ENCODE data around the gene ZNF662. TPM values are rescaled to one million over a fixed set of nuclear protein-coding genes. Genes with fewer than 3 reads are reported as not detected.

Gene ZNF662
- total and polyA plus RNA-seq, 2 donors (not counting 1 experiment from before 2014, with no cell fraction given), result 1.2 to 5.6 TPM

- H2AFZ ChIP-seq (ENCODE audit: low read length), result no peak overlapping the region
- no peak for DNase-seq (ENCODE audit: low read depth in 2 of 2)
- no peak overlapping the region for H3K9ac ChIP-seq (ENCODE audit: insufficient read depth, low read length)
- H3K27ac ChIP-seq (ENCODE audit: insufficient read depth, low read length), result no peak overlapping the region
- H4K20me1 ChIP-seq (ENCODE audit: control insufficient read depth, extremely low read depth, insufficient read depth, low read length), result no peaks in the 10 kb centered on the region
- H3K4me2 ChIP-seq (ENCODE audit: extremely low read depth, insufficient read depth, low read length), result no peak overlapping the region
- H3K4me3 ChIP-seq (replicated peaks in 1 of 4; ENCODE audit: control extremely low read depth in 1 of 4, insufficient read depth in 1 of 4, low read depth in 3 of 4, low read length in 4 of 4), result no peak overlapping the region
- H3K9me3 ChIP-seq (ENCODE audit: control insufficient read depth, insufficient read depth, low read depth, low read length), result no peaks in the 10 kb centered on the region
- no peaks in the 10 kb centered on the region for H3K79me2 ChIP-seq (ENCODE audit: control insufficient read depth, insufficient read depth, low read length)
- no peaks in the 10 kb centered on the region for H3K4me1 ChIP-seq (ENCODE audit: control insufficient read depth, extremely low read depth, insufficient read depth, low read length)
- no peaks in the 10 kb centered on the region for H3K36me3 ChIP-seq (ENCODE audit: control insufficient read depth, insufficient read depth, low read length)
- no peak for TF ChIP-seq CTCF (conservative IDR thresholded peaks at IDR 0.05 in 1 of 2, IDR thresholded peaks at IDR 0.05 in 1 of 2; ENCODE audit: low read depth in 1 of 2, low read length in 2 of 2)
- H3K27me3 ChIP-seq (ENCODE audit: control insufficient read depth, insufficient read depth, low read length), result peaks cover 6% of the 10 kb centered on the region
These were observed 28.8 kb upstream of the ZNF662 start for GRCh38 chr3:42876940-42877720.

DNA sequence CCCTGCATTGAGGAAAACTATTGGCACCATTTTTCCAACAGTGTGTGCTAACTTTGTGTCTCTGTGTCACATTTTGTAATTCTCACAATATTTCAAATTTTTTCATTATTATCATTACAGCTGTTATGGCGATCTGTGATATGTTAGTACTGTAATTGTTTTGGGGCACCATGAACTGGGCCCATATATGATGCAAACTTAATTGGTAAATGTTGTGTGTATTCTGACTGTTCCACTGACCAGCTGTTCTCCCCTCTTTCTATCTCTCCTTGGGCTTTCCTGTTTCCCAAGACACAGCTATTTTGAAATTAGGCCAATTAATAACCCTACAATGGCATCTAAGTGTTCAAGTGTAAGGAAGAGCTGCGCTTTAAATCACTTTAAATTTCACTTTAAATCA, 28.1 kb upstream of the ZNF662 start:
- Histone ChIP-seq H4K20me1 (ENCODE audit: control insufficient read depth, extremely low read depth, insufficient read depth, low read length) (no peaks in the 10 kb centered on the region), H3K27me3 (ENCODE audit: control insufficient read depth, insufficient read depth, low read length) (peaks cover 5% of the 10 kb centered on the region), H3K36me3 (ENCODE audit: control insufficient read depth, insufficient read depth, low read length) (no peaks in the 10 kb centered on the region), H3K4me2 (ENCODE audit: extremely low read depth, insufficient read depth, low read length) (no peak overlapping the region), H3K4me3 (replicated peaks in 1 of 4; ENCODE audit: control extremely low read depth in 1 of 4, insufficient read depth in 1 of 4, low read depth in 3 of 4, low read length in 4 of 4) (no peak overlapping the region), H3K9me3 (ENCODE audit: control insufficient read depth, insufficient read depth, low read depth, low read length) (no peaks in the 10 kb centered on the region), H3K9ac (ENCODE audit: insufficient read depth, low read length) (no peak overlapping the region), H3K79me2 (ENCODE audit: control insufficient read depth, insufficient read depth, low read length) (no peaks in the 10 kb centered on the region), H3K27ac (ENCODE audit: insufficient read depth, low read length) (no peak overlapping the region), H3K4me1 (ENCODE audit: control insufficient read depth, extremely low read depth, insufficient read depth, low read length) (no peaks in the 10 kb centered on the region), H2AFZ (ENCODE audit: low read length) (no peak overlapping the region)
- TF ChIP-seq CTCF (conservative IDR thresholded peaks at IDR 0.05 in 1 of 2, IDR thresholded peaks at IDR 0.05 in 1 of 2; ENCODE audit: low read depth in 1 of 2, low read length in 2 of 2) (no peak), EZH2 (IDR thresholded peaks at IDR 0.05; ENCODE audit: low read length, missing control alignments) (no peak)
- no peak for DNase-seq (ENCODE audit: low read depth in 2 of 2)

DNA sequence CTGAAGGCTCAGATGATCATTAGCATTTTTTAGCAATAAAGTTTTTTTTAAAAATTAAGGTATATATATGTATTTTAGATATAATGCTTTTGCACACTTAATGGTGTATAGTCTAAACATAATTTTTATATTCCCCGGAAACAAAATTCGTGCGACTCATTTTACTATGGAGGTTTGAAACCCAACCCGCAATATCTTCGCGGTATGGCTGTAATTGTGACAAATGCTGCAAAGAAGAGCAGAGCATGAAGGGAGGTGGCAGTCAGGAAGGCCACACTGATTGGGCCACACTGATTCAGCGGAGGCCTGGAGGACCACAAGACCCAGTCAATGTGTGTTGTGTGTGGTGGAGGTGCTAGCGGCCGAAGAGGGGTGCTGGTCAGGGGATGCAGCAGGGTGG, 25.8 kb upstream of the ZNF662 start:
- H3K36me3 ChIP-seq (ENCODE audit: control insufficient read depth, insufficient read depth, low read length), result no peaks in the 10 kb centered on the region
- TF ChIP-seq EZH2 (IDR thresholded peaks at IDR 0.05; ENCODE audit: low read length, missing control alignments), result no peak
- TF ChIP-seq CTCF (conservative IDR thresholded peaks at IDR 0.05 in 1 of 2, IDR thresholded peaks at IDR 0.05 in 1 of 2; ENCODE audit: low read depth in 1 of 2, low read length in 2 of 2), result no peak
- no peaks in the 10 kb centered on the region for H3K9me3 ChIP-seq (ENCODE audit: control insufficient read depth, insufficient read depth, low read depth, low read length)
- H3K4me1 ChIP-seq (ENCODE audit: control insufficient read depth, extremely low read depth, insufficient read depth, low read length), result no peaks in the 10 kb centered on the region
- no peaks in the 10 kb centered on the region for H3K79me2 ChIP-seq (ENCODE audit: control insufficient read depth, insufficient read depth, low read length)
- no peak overlapping the region for H3K9ac ChIP-seq (ENCODE audit: insufficient read depth, low read length)
- H3K27ac ChIP-seq (ENCODE audit: insufficient read depth, low read length), result no peak overlapping the region
- H3K4me2 ChIP-seq (ENCODE audit: extremely low read depth, insufficient read depth, low read length), result peak overlapping the region; percentile 79
- no peak for DNase-seq (ENCODE audit: low read depth in 2 of 2)
- peak overlapping the region; percentile 87 for H2AFZ ChIP-seq (ENCODE audit: low read length)
- peak overlapping the region in 3 of 4 experiments; percentile 47 to 69 (median 64) for H3K4me3 ChIP-seq (replicated peaks in 1 of 4; ENCODE audit: control extremely low read depth in 1 of 4, insufficient read depth in 1 of 4, low read depth in 3 of 4, low read length in 4 of 4)
- peaks cover 5% of the 10 kb centered on the region for H3K27me3 ChIP-seq (ENCODE audit: control insufficient read depth, insufficient read depth, low read length)
- H4K20me1 ChIP-seq (ENCODE audit: control insufficient read depth, extremely low read depth, insufficient read depth, low read length), result no peaks in the 10 kb centered on the region

Measured in fibroblast of lung (primary cell).